Endothelial cell of hepatic sinusoid (primary cell): ENCODE data around the gene IFNG.
"Not testable (repeated sequence)": the region's sequence is repeated elsewhere in the genome, so short reads cannot be mapped to it uniquely, and the experiment has no call there.

Source experiments
- in situ Hi-C: cut with HindIII; loops from 2 replicates; pipeline ENCODE4 v1.10.0; 2017; ENCODE audit warnings: low sequenced_read_pairs

The IFNG gene

GRCh38 chr12:68159681-68160304, at the start of gene IFNG:
Gene IFNG (minus strand): TSS chr12:68159740. CDS start chr12:68159615, 125 bp downstream.
- in situ Hi-C loops, result no loop called here

- in situ Hi-C loops, result not testable (repeated sequence)
These were observed 49.6 kb upstream of the IFNG start for GRCh38 chr12:68209048-68209728.

- in situ Hi-C loops, result no loop called here
These were observed 47.7 kb upstream of the IFNG start for GRCh38 chr12:68207276-68207675.

GRCh38 chr12:68206446-68206845, 46.9 kb upstream of the IFNG start:
- in situ Hi-C loops, result no loop called here

- in situ Hi-C loops, result no loop called here
These were observed 43.9 kb upstream of the IFNG start for GRCh38 chr12:68203460-68203875.

GRCh38 chr12:68200854-68201253, 41.3 kb upstream of the IFNG start:
- in situ Hi-C loops, result no loop called here

- in situ Hi-C loops, result no loop called here
These were observed 39.6 kb upstream of the IFNG start for GRCh38 chr12:68199127-68199526.

- in situ Hi-C loops, result no loop called here
These were observed 39.1 kb upstream of the IFNG start for GRCh38 chr12:68198507-68199086.

GRCh38 chr12:68190301-68190700, 30.8 kb upstream of the IFNG start:
- in situ Hi-C loops, result loop anchor here (5.0 kb wide), 1 partner anchor 38 kb away; no protein-coding TSS in a partner anchor

- in situ Hi-C loops, result loop anchor here (5.0 kb wide), 1 partner anchor 38 kb away; no protein-coding TSS in a partner anchor
These were observed 30.3 kb upstream of the IFNG start for GRCh38 chr12:68189821-68190242.

- in situ Hi-C loops, result no loop called here
These were observed 26.1 kb upstream of the IFNG start for GRCh38 chr12:68185598-68185997.

- in situ Hi-C loops, result no loop called here
These were observed 21.5 kb upstream of the IFNG start for GRCh38 chr12:68180792-68181744.

GRCh38 chr12:68178774-68179439, 19.4 kb upstream of the IFNG start:
- in situ Hi-C loops, result no loop called here

GRCh38 chr12:68178184-68178583, 18.6 kb upstream of the IFNG start:
- in situ Hi-C loops, result no loop called here

GRCh38 chr12:68177562-68177961, 18.0 kb upstream of the IFNG start:
- in situ Hi-C loops, result no loop called here

GRCh38 chr12:68176257-68176656, 16.7 kb upstream of the IFNG start:
- in situ Hi-C loops, result no loop called here

- in situ Hi-C loops, result no loop called here
These were observed 16.1 kb upstream of the IFNG start for GRCh38 chr12:68175557-68176061.

GRCh38 chr12:68174761-68175160, 15.2 kb upstream of the IFNG start:
- in situ Hi-C loops, result not testable (repeated sequence)

GRCh38 chr12:68173792-68174191, 14.3 kb upstream of the IFNG start:
- in situ Hi-C loops, result no loop called here

GRCh38 chr12:68170726-68171125, 11.2 kb upstream of the IFNG start:
- in situ Hi-C loops, result no loop called here
